ENCODE results near the gene NDUFC2. TPM values are rescaled to one million over a fixed set of nuclear protein-coding genes. Genes with fewer than 3 reads are reported as not detected.

The NDUFC2 gene
- total and polyA plus RNA-seq, 2 of the 13 experiments (the other 11 are each of a cell fraction or from before 2014, with no cell fraction given), result 256 to 363 TPM

- TF ChIP-seq GMEB1 (CRISPR knock-in tag; IDR thresholded peaks at IDR 0.05; ENCODE audit: borderline replicate concordance) (peak; percentile 99), FOXO1 (CRISPR knock-in tag; IDR thresholded peaks at IDR 0.05) (peak; percentile 84), CREM (IDR thresholded peaks at IDR 0.05) (peak; percentile 54; the same call in 1 of the 2 replicates), CREM (CRISPR knock-in tag; IDR thresholded peaks at IDR 0.05) (0 out of 2 replicates have a peak, but pooled peaks have one; percentile 41), YY1 (IDR thresholded peaks at IDR 0.05; ENCODE audit: insufficient read depth, insufficient replicate concordance, low read depth, low read length) (peak; percentile 82), HNF4G (IDR thresholded peaks at IDR 0.05; ENCODE audit: borderline replicate concordance, low read depth, low read length) (peak; percentile 25; the same call in 1 of the 2 replicates), HNF4G (CRISPR knock-in tag; IDR thresholded peaks at IDR 0.05; ENCODE audit: borderline replicate concordance, low read depth) (no peak), RCOR2 (CRISPR knock-in tag; IDR thresholded peaks at IDR 0.05) (no peak), ZFYVE20 (CRISPR knock-in tag; IDR thresholded peaks at IDR 0.05; ENCODE audit: borderline replicate concordance, low read depth) (peak; percentile 8; the same call in 1 of the 2 replicates), ZNF782 (CRISPR knock-in tag; IDR thresholded peaks at IDR 0.05; ENCODE audit: borderline replicate concordance) (peak; percentile 95), CREB3 (CRISPR knock-in tag; IDR thresholded peaks at IDR 0.05) (0 out of 2 replicates have a peak, but pooled peaks have one; percentile 55), BORCS8-MEF2B (CRISPR knock-in tag; IDR thresholded peaks at IDR 0.05) (peak; percentile 90; the same call in 1 of the 2 replicates), ZNF383 (CRISPR knock-in tag; IDR thresholded peaks at IDR 0.05; ENCODE audit: borderline replicate concordance) (no peak; the same call in 1 of the 2 replicates), MED1 (CRISPR knock-in tag; IDR thresholded peaks at IDR 0.05) (peak; percentile 91), SP2 (CRISPR knock-in tag; IDR thresholded peaks at IDR 0.05) (peak; percentile 36), RBM39 (IDR thresholded peaks at IDR 0.05; ENCODE audit: low read depth, low read length, poor library complexity, severe bottlenecking) (peak; percentile 72), EED (CRISPR knock-in tag; IDR thresholded peaks at IDR 0.05) (peak; percentile 88; the same call in 1 of the 2 replicates), UBTF (CRISPR knock-in tag; IDR thresholded peaks at IDR 0.05) (peak; percentile 93), NFE2L1 (CRISPR knock-in tag; IDR thresholded peaks at IDR 0.05; ENCODE audit: borderline replicate concordance) (no peak), ATF7-NPFF (CRISPR knock-in tag; IDR thresholded peaks at IDR 0.05; ENCODE audit: low read depth) (peak; percentile 93), TBX3 (IDR thresholded peaks at IDR 0.05; ENCODE audit: borderline replicate concordance) (peak; percentile 18; the same call in 1 of the 2 replicates)
Observed at GRCh38 chr11:78079232-78080083, at the start of gene NDUFC2 (continued).
